HG03280 (cell line): ENCODE results near the gene GPR65.
A peak's percentile ranks its signal among the peaks of the same experiment; 100 is the strongest.

Experiments
- ATAC-seq: cut with Tn5 transposase; IDR thresholded peaks from one replicate; pipeline ENCODE4 v1.9.1; 2021; ENCODE audit warnings: mild to moderate bottlenecking, moderate library complexity; ENCODE audit not compliant: unreplicated experiment

The GPR65 gene

GRCh38 chr14:88005050-88005481 is at the start of gene GPR65:
TSS of gene GPR65 (plus strand) at chr14:88005135. CDS start at chr14:88010848, 5,713 bp downstream.
- peak; percentile 77 for ATAC-seq

GRCh38 chr14:87955501-87955900 is 49.4 kb upstream of the GPR65 start:
- ATAC-seq, result no peak

- ATAC-seq, result no peak
These were observed 44.7 kb upstream of the GPR65 start for GRCh38 chr14:87960013-87960787.

- ATAC-seq, result no peak
These were observed 43.7 kb upstream of the GPR65 start for GRCh38 chr14:87961246-87961645.

- no peak for ATAC-seq
These were observed 38.1 kb upstream of the GPR65 start for GRCh38 chr14:87966816-87967215.

GRCh38 chr14:87967496-87967895 is 37.4 kb upstream of the GPR65 start:
- no peak for ATAC-seq

- peak; percentile 84 for ATAC-seq
These were observed 33.9 kb upstream of the GPR65 start for GRCh38 chr14:87971010-87971409.

- ATAC-seq, result no peak
These were observed 29.3 kb upstream of the GPR65 start for GRCh38 chr14:87975636-87976035.

GRCh38 chr14:87979689-87980088 is 25.2 kb upstream of the GPR65 start:
- ATAC-seq, result no peak

GRCh38 chr14:87989221-87989955 is 15.5 kb upstream of the GPR65 start:
- no peak for ATAC-seq

- no peak for ATAC-seq
These were observed 15.0 kb upstream of the GPR65 start for GRCh38 chr14:87989956-87990299.

GRCh38 chr14:87990682-87991081 is 14.3 kb upstream of the GPR65 start:
- no peak for ATAC-seq

- peak; percentile 1 for ATAC-seq
These were observed 12.6 kb upstream of the GPR65 start for GRCh38 chr14:87992346-87992717.

- ATAC-seq, result peak; percentile 86
These were observed 12.0 kb upstream of the GPR65 start, which contains the start of gene GALC for GRCh38 chr14:87992718-87993628. TSS of gene GALC (minus strand) at chr14:87993182. CDS start at chr14:87993164, 18 bp downstream.

- peak; percentile 38 for ATAC-seq
These were observed 10.0 kb upstream of the GPR65 start for GRCh38 chr14:87994974-87995373.

- ATAC-seq, result no peak
These were observed 9.2 kb upstream of the GPR65 start for GRCh38 chr14:87995500-87996290.

GRCh38 chr14:87996291-87996592 is 8.7 kb upstream of the GPR65 start:
- ATAC-seq, result no peak

GRCh38 chr14:87998482-87998881 is 6.5 kb upstream of the GPR65 start:
- ATAC-seq, result no peak

- ATAC-seq, result no peak
These were observed 5.7 kb upstream of the GPR65 start for GRCh38 chr14:87999277-87999676.

- ATAC-seq, result no peak
These were observed 2.4 kb upstream of the GPR65 start for GRCh38 chr14:88002421-88003075.
